Measurements from ENCODE around the gene MRAS. TPM values are rescaled to one million over a fixed set of nuclear protein-coding genes. Genes with fewer than 3 reads are reported as not detected.
A peak's percentile ranks its signal among the peaks of the same experiment; 100 is the strongest.

MRAS gene
- polyA plus RNA-seq, 3 donors, result 6.2 to 13.2 (median 8.3) TPM

DNA sequence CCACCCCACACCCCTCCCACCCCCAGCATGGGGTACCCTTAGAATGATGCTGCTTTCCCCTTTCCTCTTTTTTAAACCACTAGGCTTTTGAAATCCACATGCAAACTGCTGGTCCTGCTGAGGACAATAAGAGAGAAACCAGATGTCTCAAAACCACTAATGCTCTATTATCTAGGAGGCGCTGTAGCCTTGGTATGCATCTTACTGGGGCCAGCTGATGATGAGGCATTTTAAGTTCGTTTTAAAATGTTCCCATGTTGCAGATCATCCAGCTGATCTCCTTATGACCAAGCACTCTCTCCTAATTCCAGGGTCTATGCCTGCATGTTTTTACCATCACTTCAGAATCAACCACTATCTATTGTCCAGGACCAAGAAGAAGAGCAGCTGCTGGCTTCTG is 20.0 kb upstream of the MRAS start:
- Mint-ChIP-seq H3K9me3 (no peaks in the 10 kb centered on the region), H3K4me1 (peaks cover 17% of the 10 kb centered on the region), H3K36me3 (no peaks in the 10 kb centered on the region), H3K27me3 (ENCODE audit: low read depth in 3 of 3) (peaks cover 11 to 33% (median 29%) of the 10 kb centered on the region in 3 donors), H3K4me3 (peak overlapping the region in 1 of 2 donors; percentile 71), H3K27ac (no peak overlapping the region)
- Histone ChIP-seq H2AFZ (ENCODE audit: insufficient read depth, low read depth, low read length, poor library complexity, severe bottlenecking) (no peak overlapping the region), H3K79me2 (ENCODE audit: insufficient read depth, low read length) (no peaks in the 10 kb centered on the region), H3K27ac (ENCODE audit: low read depth in 1 of 2, low read length in 2 of 2) (no peak overlapping the region), H3K4me1 (ENCODE audit: control insufficient read depth in 1 of 2, insufficient read depth in 2 of 2, low read length in 2 of 2) (peaks cover 15 to 17% of the 10 kb centered on the region in 2 donors), H3K27me3 (ENCODE audit: control insufficient read depth in 2 of 2, insufficient read depth in 2 of 2, low read length in 2 of 2) (peaks cover 2 to 16% of the 10 kb centered on the region in 2 donors), H3K36me3 (replicated peaks in 1 of 2; ENCODE audit: control insufficient read depth in 1 of 2, insufficient read depth in 2 of 2, low read length in 2 of 2) (no peaks in the 10 kb centered on the region), H3K4me3 (replicated peaks in 1 of 3; ENCODE audit: low read depth in 2 of 3, low read length in 3 of 3) (peak overlapping the region in 1 of 3 experiments; percentile 77), H3K4me2 (replicated peaks; ENCODE audit: extremely low read depth, low read length, poor library complexity, severe bottlenecking) (peak overlapping the region; percentile 1), H3K9me3 (replicated peaks in 1 of 2; ENCODE audit: control insufficient read depth in 1 of 2, insufficient read depth in 1 of 2, low read length in 2 of 2) (no peaks in the 10 kb centered on the region), H3K9ac (ENCODE audit: insufficient read depth, low read length, poor library complexity, severe bottlenecking) (no peak overlapping the region), H4K20me1 (ENCODE audit: insufficient read depth, low read length) (no peaks in the 10 kb centered on the region)
- TF ChIP-seq, protein P1, sequence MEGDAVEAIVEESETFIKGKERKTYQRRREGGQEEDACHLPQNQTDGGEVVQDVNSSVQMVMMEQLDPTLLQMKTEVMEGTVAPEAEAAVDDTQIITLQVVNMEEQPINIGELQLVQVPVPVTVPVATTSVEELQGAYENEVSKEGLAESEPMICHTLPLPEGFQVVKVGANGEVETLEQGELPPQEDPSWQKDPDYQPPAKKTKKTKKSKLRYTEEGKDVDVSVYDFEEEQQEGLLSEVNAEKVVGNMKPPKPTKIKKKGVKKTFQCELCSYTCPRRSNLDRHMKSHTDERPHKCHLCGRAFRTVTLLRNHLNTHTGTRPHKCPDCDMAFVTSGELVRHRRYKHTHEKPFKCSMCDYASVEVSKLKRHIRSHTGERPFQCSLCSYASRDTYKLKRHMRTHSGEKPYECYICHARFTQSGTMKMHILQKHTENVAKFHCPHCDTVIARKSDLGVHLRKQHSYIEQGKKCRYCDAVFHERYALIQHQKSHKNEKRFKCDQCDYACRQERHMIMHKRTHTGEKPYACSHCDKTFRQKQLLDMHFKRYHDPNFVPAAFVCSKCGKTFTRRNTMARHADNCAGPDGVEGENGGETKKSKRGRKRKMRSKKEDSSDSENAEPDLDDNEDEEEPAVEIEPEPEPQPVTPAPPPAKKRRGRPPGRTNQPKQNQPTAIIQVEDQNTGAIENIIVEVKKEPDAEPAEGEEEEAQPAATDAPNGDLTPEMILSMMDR (IDR thresholded peaks at IDR 0.05), result no peak
- intact Hi-C loops (cut with micrococcal nuclease), result no loop called here
- WGBS (ENCODE audit: insufficient coverage), result no CpG with 5 or more reads among the region's 2 CpGs
- no peak for DNase-seq

DNA sequence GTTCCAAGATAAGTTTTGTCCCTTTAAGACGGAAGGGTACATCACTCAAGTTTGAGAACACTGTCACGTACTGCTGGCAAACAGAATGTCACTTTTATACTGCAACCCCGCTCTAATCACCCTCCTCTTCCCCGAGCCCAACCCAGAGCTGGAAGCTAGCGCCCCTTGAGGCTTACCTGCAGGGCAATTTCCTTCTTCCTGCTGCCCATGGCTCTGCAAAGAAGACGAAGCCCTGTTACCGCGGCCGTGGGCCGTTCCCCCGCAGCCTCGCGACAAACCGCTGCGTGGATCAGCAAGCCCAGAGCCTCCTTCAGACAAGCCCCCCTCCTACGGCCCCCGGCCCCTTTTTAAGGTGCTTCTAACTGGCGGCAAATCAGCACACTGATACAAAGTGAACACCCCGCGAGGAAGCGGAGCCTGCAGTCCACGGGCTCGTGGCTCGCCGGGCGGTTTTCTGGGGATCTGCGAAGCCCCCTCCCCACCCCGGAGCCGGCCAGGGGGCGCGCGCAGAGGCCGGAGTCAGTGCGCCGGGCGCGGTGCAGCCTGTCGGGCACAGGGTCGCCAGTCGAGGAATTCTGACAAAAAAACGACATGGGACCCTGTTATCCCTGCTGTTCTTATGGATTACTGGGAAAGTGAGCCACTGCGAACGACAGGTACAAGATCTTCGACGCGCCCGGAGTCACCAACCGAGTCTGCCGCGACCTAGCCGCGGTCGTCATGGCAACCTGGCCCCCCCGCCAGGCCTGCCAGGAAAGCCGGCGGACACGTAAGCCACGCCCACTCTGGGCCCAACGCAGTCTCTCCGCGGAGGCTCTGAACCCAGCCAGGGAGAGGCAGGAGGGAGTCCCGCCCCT is 19.0 kb upstream of the MRAS start, which contains the start of gene NME9:
Gene NME9 (minus strand): TSS at position 725 of the 857 bp plus-strand sequence. CDS start 516 bp downstream, at position 209.
- Histone ChIP-seq H3K9me3 (replicated peaks in 1 of 2; ENCODE audit: control insufficient read depth in 1 of 2, insufficient read depth in 1 of 2, low read length in 2 of 2) (no peaks in the 10 kb centered on the region), H3K4me2 (replicated peaks; ENCODE audit: extremely low read depth, low read length, poor library complexity, severe bottlenecking) (peak within 1 kb of the TSS; percentile 88), H3K4me3 (replicated peaks in 1 of 3; ENCODE audit: low read depth in 2 of 3, low read length in 3 of 3) (peak within 1 kb of the TSS; percentile 41 to 77 (median 42)), H3K36me3 (replicated peaks in 1 of 2; ENCODE audit: control insufficient read depth in 1 of 2, insufficient read depth in 2 of 2, low read length in 2 of 2) (no peaks in the 10 kb centered on the region), H3K79me2 (ENCODE audit: insufficient read depth, low read length) (no peaks in the 10 kb centered on the region), H3K9ac (ENCODE audit: insufficient read depth, low read length, poor library complexity, severe bottlenecking) (peak within 1 kb of the TSS; percentile 57), H3K27me3 (ENCODE audit: control insufficient read depth in 2 of 2, insufficient read depth in 2 of 2, low read length in 2 of 2) (peaks cover 2 to 16% of the 10 kb centered on the region in 2 donors), H4K20me1 (ENCODE audit: insufficient read depth, low read length) (no peaks in the 10 kb centered on the region), H3K4me1 (ENCODE audit: control insufficient read depth in 1 of 2, insufficient read depth in 2 of 2, low read length in 2 of 2) (peaks cover 15 to 17% of the 10 kb centered on the region in 2 donors), H2AFZ (ENCODE audit: insufficient read depth, low read depth, low read length, poor library complexity, severe bottlenecking) (peak within 1 kb of the TSS; percentile 83), H3K27ac (ENCODE audit: low read depth in 1 of 2, low read length in 2 of 2) (no peak within 1 kb of the TSS)
- intact Hi-C loops (cut with micrococcal nuclease), result no loop called here
- peak within 1 kb of the TSS in 1 of 7 donors; percentile 84 for H3K27ac Mint-ChIP-seq
- H3K9me3 Mint-ChIP-seq, result no peaks in the 10 kb centered on the region
- TF ChIP-seq, protein P1 (IDR thresholded peaks at IDR 0.05), result peak; percentile 33
- no peaks in the 10 kb centered on the region for H3K36me3 Mint-ChIP-seq
- peaks cover 11 to 33% (median 31%) of the 10 kb centered on the region in 3 donors for H3K27me3 Mint-ChIP-seq (ENCODE audit: low read depth in 3 of 3)
- H3K4me3 Mint-ChIP-seq, result peak within 1 kb of the TSS; percentile 81 to 93
- WGBS (ENCODE audit: insufficient coverage), result under 1% methylated on average over 61 of the region's 62 CpGs
- peaks cover 17% of the 10 kb centered on the region for H3K4me1 Mint-ChIP-seq
- peak; percentile 42 to 60 (median 48) for DNase-seq

Data from CD14-positive monocyte (primary cell).